Adipose tissue (tissue), 3 donors: Measurements from ENCODE around the gene PCDHA13. TPM values are rescaled to one million over a fixed set of nuclear protein-coding genes. Genes with fewer than 3 reads are reported as not detected.
"Not testable (repeated sequence)": the region's sequence is repeated elsewhere in the genome, so short reads cannot be mapped to it uniquely, and the experiment has no call there.

Experiments used
- H3K27ac ChIP-seq: one replicate; pipeline ENCODE4 v1.5.1; 2013; ENCODE audit warnings: low read depth, low read length
- WGBS, 3 donors: extraction: QIAGEN DNeasy Blood & Tissue Kit; methylation state at CpG; one replicate each; pipeline ENCODE4 v1.1.7; 2013; 5-methylcytosine and 5-hydroxymethylcytosine counted together
- polyA plus RNA-seq, 3 donors: library from polyadenylated mRNA; stranded (reverse); fragments of 200-250 nt; gene quantifications; one replicate each; pipeline ENCODE4 v1.2.3, GENCODE V29; 2013
- donor health status: healthy with polysubstance abuse.
- donor health status: Bipolar disorder and iron deficiency.
- donor health status: healthy.

PCDHA13 gene
- polyA plus RNA-seq, 3 donors: 0.11 to 0.25 (median 0.16) TPM

DNA sequence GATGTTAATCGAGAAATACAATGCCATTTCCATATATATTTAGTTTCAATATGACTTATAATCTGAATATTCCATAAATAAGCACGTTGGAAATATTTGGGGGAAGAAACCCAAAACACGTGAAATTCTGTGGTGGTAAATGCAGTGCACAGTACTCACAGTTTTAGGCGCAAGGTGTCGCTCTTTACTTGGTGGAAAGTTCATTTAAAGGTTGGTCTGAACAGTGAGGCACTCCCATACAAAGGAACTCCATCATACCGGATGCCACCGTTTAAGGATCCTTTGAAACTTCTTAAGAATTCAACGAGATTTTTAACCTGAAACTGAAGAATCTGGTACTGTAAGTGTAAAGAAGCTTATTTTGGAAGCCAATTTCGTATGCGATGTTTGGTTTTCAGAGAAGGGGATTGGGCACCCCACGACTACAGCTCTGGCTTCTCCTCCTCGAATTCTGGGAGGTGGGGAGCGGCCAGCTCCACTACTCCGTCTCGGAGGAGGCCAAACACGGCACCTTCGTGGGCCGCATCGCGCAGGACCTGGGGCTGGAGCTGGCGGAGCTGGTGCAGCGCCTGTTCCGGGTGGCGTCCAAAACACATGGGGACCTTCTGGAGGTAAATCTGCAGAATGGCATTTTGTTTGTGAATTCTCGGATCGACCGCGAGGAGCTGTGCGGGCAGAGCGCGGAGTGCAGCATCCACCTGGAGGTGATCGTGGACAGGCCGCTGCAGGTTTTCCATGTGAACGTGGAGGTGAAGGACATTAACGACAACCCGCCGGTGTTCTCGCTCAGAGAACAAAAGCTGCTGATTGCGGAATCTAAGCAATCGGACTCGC lies 13.0 kb upstream of the PCDHA13 start, which contains the start of gene PCDHA11:
TSS of gene PCDHA11 (plus strand) at position 237 of the 834 bp plus-strand sequence. CDS start at position 384, 147 bp downstream.
- 13 to 15% (median 13%) methylated on average over 41 of the region's 41 CpGs for WGBS, 3 donors

GRCh38 chr5:140869555-140869886 lies 12.4 kb upstream of the PCDHA13 start:
- H3K27ac ChIP-seq: no peak overlapping the region
- 51 to 58% (median 54%) methylated on average over 5 of the region's 5 CpGs for WGBS, 3 donors

More for the DNA sequence above, 13.0 kb upstream of the PCDHA13 start, which contains the start of gene PCDHA11:
- H3K27ac ChIP-seq: no peak within 1 kb of the TSS

- no peak overlapping the region for H3K27ac ChIP-seq
Observed at GRCh38 chr5:140870221-140871201, 11.4 kb upstream of the PCDHA13 start.

GRCh38 chr5:140875085-140876065 lies 6.5 kb upstream of the PCDHA13 start, which contains the start of gene PCDHA12:
TSS of gene PCDHA12 (plus strand) at chr5:140875308. CDS start at chr5:140875473, 165 bp downstream.
- WGBS, 3 donors: 14 to 20% (median 15%) methylated on average over 47 of the region's 47 CpGs
- no peak within 1 kb of the TSS for H3K27ac ChIP-seq

More at GRCh38 chr5:140870221-140871201, 11.4 kb upstream of the PCDHA13 start:
- WGBS, 3 donors: 42 to 43% (median 42%) methylated on average over 111 to 114 of the region's 114 CpGs

DNA sequence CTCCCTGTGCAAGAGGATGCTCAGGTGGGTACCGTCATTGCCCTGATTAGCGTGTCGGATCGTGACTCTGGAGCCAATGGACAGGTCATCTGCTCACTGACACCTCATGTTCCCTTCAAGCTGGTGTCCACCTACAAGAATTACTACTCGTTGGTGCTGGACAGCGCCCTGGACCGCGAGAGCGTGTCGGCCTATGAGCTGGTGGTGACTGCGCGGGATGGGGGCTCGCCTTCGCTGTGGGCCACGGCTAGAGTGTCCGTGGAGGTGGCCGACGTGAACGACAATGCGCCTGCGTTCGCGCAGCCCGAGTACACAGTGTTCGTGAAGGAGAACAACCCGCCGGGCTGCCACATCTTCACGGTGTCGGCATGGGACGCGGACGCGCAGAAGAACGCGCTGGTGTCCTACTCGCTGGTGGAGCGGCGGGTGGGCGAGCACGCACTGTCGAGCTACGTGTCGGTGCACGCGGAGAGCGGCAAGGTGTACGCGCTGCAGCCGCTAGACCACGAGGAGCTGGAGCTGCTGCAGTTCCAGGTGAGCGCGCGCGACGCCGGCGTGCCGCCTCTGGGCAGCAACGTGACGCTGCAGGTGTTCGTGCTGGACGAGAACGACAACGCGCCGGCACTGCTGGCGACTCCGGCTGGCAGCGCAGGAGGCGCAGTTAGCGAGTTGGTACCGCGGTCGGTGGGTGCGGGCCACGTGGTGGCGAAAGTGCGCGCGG lies 5.2 kb upstream of the PCDHA13 start:
- H3K27ac ChIP-seq: not testable (repeated sequence)
- WGBS, 3 donors: 38 to 39% (median 38%) methylated on average over 80 of the region's 80 CpGs

DNA sequence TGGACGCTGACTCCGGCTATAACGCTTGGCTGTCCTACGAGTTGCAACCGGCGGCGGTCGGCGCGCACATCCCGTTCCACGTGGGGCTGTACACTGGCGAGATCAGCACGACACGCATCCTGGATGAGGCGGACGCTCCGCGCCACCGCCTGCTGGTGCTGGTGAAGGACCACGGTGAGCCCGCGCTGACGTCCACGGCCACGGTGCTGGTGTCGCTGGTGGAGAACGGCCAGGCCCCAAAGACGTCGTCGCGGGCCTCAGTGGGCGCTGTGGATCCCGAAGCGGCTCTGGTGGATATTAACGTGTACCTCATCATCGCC lies 4.7 kb upstream of the PCDHA13 start:
- no peak overlapping the region for H3K27ac ChIP-seq
- 43 to 44% (median 44%) methylated on average over 26 to 37 of the region's 37 CpGs for WGBS, 3 donors

DNA sequence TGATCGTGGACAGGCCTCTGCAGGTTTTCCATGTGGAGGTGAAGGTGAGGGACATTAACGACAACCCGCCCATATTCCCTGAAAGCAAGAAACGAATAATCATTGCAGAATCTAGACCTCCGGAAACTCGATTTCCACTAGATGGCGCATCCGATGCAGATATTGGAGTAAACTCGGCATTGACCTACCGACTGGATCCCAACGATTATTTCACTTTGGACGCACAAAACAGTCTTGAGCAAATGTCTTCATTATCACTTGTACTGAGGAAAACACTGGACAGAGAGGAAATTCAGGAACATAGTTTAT lies 621 bp downstream of the PCDHA13 start:
- 12 to 16% (median 14%) methylated on average over 12 of the region's 12 CpGs for WGBS, 3 donors
- H3K27ac ChIP-seq: no peak overlapping the region

GRCh38 chr5:140883373-140883772 lies 1.4 kb downstream of the PCDHA13 start:
- 37 to 42% (median 38%) methylated on average over 41 of the region's 41 CpGs for WGBS, 3 donors

GRCh38 chr5:140883927-140884697 lies 2.2 kb downstream of the PCDHA13 start:
- 30 to 41% (median 33%) methylated on average over 67 to 79 of the region's 79 CpGs for WGBS, 3 donors
- no peak overlapping the region for H3K27ac ChIP-seq

More at GRCh38 chr5:140883373-140883772, 1.4 kb downstream of the PCDHA13 start:
- no peak overlapping the region for H3K27ac ChIP-seq

GRCh38 chr5:140916325-140916724 lies 34.4 kb downstream of the PCDHA13 start:
- H3K27ac ChIP-seq: no peak overlapping the region
- WGBS, 3 donors: 70 to 85% (median 80%) methylated on average over 1 of the region's 1 CpG

DNA sequence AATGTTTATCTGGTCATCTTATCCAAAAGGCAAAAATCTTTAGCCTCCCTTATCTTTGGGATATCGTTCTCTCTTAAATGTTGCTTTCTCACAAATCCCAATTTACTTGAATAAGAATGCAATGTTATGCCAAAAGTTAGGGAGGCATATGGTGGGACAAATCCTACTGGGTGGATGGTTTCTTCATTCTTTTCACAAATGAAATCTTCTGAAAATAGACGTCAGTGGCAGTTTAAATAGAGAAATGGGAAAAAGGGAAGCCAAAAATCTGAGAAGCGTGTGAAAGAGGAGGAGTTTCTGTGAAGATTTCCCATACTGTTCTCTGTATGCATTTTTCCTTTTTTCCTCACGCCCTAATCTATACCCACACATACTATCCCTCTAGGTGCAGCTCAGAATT lies 41.7 kb downstream of the PCDHA13 start:
- 62 to 67% (median 63%) methylated on average over 4 of the region's 4 CpGs for WGBS, 3 donors

GRCh38 chr5:140925806-140926442 lies 44.0 kb downstream of the PCDHA13 start, which contains the start of gene PCDHAC1:
TSS of gene PCDHAC1 (plus strand) at chr5:140926299. CDS start at chr5:140926893, 594 bp downstream.
- no peak within 1 kb of the TSS for H3K27ac ChIP-seq
- 2 to 5% (median 3%) methylated on average over 41 of the region's 41 CpGs for WGBS, 3 donors

More for the DNA sequence above, 41.7 kb downstream of the PCDHA13 start:
- no peak overlapping the region for H3K27ac ChIP-seq

GRCh38 chr5:140926443-140927227 lies 44.7 kb downstream of the PCDHA13 start:
- 1 to 4% (median 2%) methylated on average over 73 to 74 of the region's 74 CpGs for WGBS, 3 donors
- no peak overlapping the region for H3K27ac ChIP-seq

GRCh38 chr5:140927228-140927573 lies 45.3 kb downstream of the PCDHA13 start:
- WGBS, 3 donors: 6 to 10% (median 9%) methylated on average over 26 of the region's 26 CpGs
- H3K27ac ChIP-seq: no peak overlapping the region
